RPMI7951 (cell line): ENCODE results near the gene GPRC5C. TPM values are rescaled to one million over a fixed set of nuclear protein-coding genes. Genes with fewer than 3 reads are reported as not detected.

ENCODE experiments used
- DNase-seq: peaks from one replicate; pipeline ENCODE4 v3.0.0-alpha.2; 2012; ENCODE audit warnings: low read depth
- total RNA-seq: library from RNA; depleted of rRNA; stranded (reverse); fragments of >200 nt; shearing (Covaris generic); gene quantifications from 2 replicates; pipeline ENCODE4 v1.2.3, GENCODE V29; 2014

The GPRC5C gene
- total RNA-seq, 1 experiment from 2014 or later: 133 TPM

DNA sequence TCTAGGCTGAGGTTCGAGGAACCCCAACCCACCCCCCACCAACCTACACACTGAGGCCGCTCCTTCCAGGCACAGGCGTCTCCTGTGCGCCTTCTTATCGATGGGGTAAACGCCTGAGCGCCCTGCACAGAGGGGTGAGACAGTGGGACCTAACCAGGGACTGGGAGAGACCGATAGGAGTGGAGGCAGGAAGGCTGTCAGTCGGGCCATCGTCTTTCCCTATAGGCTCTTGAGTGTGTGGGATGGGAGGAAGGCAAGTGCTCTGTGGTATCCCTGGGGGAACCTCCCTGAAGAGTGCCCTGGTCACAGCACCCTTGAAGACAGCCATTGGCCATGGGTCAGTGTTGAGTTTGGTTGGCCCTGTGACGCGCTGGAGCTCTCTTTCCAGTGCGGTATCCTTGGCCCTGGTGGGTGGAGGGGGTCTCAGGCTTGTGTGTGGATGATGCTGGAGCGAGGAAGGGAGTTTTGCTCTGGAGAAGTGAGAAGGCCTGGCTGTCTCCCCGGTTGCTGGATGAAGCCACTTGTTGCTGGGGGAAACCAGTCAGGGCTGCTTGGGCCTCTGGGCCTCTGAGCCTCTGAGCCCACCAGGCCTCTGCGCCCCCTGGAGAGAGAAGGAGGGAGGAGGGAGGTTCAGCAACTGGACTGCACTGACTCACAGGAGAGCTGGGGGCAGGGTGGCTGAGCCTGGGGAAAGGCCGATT is 1.7 kb downstream of the GPRC5C start:
- DNase-seq: peak; percentile 69

DNA sequence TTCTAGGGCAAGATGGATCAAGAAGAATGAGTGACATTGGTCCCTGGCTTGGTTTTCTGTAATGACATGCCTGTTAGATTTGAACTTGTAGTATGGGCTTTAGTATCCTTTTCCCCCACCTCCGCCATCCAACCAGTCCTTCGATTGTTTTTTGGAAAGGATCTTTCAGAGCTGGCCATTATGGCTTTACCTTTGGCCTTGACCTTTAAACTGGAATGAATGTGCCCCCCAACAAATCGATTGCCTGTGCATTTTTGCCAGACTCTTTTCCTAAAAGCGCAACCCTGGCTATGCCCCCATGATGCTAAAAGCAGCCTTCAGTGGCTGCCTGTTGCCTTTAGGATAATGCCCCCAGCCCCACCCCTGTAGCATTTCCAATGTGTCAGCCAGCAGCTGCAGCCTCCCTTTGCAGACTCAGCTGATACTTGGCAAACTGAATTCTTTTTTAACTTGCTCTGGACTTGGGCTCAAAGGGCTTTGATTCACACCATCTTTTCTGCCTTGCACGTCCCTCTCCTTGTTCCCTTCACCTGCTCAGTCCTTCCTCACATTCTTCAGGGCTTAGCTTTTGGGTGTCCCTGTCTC is 4.0 kb downstream of the GPRC5C start:
- no peak for DNase-seq

DNA sequence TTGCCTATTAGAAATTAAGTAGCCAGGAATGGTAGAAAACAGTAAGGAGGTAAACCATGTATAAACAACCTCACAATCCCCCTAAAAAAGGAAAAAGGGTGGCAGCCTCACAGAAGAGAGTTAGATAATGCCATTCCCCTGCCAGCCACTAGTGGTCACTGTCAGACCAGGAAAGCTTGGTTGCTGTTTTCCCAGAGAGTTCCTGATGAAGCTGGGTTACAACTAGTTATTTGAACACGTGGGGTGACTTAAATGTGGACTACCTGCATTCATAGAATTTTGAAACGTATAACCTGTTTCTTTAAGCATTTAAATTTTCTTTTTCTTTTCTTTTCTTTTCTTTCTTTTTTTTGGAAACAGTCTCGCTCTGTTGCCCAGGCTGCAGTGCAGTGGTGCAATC is 5.8 kb downstream of the GPRC5C start:
- DNase-seq: no peak

DNA sequence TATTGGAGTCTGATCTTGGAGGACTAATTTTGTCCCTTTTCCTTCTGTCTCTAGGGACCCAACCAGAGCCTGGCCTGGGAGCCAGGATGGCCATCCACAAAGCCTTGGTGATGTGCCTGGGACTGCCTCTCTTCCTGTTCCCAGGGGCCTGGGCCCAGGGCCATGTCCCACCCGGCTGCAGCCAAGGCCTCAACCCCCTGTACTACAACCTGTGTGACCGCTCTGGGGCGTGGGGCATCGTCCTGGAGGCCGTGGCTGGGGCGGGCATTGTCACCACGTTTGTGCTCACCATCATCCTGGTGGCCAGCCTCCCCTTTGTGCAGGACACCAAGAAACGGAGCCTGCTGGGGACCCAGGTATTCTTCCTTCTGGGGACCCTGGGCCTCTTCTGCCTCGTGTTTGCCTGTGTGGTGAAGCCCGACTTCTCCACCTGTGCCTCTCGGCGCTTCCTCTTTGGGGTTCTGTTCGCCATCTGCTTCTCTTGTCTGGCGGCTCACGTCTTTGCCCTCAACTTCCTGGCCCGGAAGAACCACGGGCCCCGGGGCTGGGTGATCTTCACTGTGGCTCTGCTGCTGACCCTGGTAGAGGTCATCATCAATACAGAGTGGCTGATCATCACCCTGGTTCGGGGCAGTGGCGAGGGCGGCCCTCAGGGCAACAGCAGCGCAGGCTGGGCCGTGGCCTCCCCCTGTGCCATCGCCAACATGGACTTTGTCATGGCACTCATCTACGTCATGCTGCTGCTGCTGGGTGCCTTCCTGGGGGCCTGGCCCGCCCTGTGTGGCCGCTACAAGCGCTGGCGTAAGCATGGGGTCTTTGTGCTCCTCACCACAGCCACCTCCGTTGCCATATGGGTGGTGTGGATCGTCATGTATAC is 8.0 kb downstream of the GPRC5C start:
- DNase-seq: no peak

DNA sequence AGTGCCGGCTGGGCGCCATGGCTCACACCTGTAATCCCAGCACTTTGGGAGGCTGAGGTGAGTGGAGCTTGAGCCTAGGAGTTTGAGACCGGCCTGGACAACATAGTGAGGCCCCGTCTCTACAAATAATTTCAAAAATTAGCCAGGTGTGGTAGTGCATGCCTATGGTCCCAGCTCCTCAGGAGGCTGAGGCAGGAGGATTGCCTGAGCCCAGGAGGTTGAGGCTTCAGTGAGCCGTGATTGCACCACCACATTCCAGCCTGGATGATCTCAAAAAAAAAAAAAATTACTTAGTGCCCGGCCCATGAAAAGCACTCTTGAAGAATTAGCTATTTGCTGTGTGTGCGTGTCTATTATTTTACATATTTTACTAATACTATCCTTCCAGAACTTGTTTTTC is 9.6 kb downstream of the GPRC5C start:
- no peak for DNase-seq

DNA sequence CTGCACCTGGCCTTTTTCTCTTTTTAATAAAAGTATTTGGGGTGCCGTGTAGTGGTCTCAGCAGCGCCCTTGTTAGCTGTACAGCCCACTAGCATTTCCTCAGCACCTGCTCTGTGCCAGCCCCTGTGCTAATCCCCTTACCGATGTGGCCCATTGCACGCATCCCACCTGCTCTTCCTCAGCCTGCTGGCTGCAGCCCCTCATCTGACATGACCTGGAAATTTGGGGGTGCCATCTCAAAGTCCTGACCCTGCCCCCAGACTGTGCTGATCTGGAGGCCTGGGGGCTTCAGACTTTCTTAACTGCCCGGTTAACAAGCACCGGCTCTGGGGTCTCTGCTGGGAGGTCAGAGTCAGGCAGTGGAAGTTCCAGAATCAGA is 10.4 kb downstream of the GPRC5C start:
- no peak for DNase-seq

DNA sequence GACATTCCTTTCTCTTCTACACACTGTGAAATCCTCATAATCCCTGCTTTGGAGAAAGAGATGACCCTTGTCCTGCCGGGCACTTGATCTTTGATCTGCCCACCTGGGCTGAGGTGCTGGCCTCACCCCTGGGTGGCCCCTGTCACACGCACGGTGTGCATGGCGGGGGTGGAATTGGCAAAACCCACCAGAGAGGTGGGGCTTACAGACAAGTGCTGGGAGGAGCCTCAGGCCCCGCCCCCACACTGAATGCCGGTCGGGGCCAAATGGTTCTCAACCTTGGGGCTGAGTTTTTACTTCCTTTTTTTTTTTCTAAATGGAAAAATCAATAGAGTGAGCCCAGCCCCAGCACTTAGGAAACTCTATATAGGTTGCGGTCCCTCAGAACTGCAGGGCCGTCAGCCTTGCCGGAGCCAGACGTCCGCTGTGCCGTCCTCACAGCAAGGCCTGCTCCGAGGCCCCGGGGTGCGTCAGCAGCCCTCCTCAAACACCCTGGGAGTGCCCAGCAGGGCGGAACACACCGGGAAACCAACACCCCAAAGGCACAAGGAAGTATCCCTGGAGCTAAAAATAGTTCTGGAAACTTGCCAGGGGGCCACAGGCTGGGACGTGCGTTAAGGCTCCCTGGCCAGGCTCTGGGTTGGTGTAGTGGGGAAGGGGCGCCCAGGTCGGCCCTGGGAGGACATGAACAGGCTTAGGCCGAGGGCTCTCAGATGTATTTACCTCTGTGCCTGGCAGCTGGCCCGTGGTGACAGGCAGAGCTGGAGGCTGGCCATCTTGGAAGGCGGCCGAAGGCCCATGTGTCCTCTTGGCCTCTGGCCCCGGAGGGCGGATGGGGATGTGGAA is 11.0 kb downstream of the GPRC5C start:
- peak; percentile 78 for DNase-seq

DNA sequence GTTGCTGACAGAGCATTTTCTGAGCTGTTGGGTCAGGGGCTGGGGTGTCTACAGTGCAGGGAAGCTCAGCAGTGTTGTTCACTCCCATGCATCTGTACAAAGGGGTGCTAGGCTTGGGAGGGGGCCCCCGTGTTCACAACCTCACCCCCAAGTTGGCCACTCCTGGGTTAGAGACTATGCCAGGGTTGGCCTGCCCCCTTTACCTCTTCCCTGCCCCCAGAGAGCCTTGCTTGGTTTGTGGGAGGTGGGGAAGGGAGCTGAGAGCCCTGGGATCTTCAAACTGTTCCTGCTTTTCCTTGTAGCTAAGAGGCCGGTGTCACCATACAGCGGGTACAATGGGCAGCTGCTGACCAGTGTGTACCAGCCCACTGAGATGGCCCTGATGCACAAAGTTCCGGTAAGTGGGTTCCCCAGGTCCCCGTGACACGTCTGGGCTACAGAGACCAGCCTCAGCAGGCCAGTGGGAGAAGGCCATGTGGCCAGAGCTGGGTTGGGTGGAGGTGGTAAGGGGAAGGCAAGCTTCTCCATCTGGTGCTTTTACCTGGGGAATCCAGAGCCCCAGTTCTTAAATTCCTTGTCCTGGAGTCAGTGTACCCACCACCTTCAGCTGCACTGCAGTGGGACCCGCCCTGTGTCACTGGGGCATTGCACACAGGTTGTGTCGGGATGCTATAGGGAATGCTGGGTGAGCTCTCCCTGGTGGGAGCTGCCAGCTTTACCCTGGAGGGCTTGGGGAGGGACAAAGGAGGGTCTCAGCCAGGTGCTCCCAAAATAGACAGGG is 11.8 kb downstream of the GPRC5C start:
- DNase-seq: no peak

DNA sequence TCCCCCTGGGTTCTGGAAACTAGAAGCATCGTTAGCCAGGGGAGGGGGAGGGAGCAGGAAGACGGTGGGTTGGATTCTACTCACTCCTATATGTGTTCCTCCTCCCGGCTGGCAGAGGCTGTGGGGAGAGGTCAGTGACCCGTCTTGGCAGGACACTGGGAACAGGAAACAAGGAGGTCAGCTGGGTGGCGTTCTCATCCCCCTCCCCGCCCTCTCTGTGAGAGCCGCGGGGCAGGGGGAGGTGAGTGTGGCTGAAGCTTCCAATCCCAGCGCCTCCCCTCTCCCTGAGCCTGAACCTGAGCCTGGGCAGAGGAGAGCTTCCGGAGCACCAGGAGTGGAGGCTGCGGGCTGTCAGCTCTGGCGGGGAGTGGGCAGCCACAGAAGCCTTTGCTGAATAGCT is 12.5 kb downstream of the GPRC5C start:
- DNase-seq: peak; percentile 68

DNA sequence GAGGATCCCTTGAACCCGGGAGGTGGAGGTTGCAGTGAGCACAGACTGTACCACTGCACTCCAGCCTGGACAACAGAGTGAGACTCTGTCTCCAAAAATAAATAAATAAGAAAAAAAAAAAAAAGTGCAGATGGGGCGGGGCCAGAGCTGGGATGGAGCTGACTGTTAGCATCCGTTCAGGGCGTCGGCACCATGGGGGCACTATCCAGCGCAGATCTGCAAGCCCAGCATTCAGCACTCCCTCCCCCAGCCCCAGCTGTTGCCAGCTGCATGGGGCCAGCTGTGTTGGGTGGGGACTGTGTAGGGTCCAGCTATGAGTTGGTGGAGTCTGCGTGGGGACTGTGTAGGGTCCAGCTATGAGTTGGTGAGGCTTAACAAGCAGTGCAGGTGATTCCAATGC is 13.3 kb downstream of the GPRC5C start:
- DNase-seq: no peak

DNA sequence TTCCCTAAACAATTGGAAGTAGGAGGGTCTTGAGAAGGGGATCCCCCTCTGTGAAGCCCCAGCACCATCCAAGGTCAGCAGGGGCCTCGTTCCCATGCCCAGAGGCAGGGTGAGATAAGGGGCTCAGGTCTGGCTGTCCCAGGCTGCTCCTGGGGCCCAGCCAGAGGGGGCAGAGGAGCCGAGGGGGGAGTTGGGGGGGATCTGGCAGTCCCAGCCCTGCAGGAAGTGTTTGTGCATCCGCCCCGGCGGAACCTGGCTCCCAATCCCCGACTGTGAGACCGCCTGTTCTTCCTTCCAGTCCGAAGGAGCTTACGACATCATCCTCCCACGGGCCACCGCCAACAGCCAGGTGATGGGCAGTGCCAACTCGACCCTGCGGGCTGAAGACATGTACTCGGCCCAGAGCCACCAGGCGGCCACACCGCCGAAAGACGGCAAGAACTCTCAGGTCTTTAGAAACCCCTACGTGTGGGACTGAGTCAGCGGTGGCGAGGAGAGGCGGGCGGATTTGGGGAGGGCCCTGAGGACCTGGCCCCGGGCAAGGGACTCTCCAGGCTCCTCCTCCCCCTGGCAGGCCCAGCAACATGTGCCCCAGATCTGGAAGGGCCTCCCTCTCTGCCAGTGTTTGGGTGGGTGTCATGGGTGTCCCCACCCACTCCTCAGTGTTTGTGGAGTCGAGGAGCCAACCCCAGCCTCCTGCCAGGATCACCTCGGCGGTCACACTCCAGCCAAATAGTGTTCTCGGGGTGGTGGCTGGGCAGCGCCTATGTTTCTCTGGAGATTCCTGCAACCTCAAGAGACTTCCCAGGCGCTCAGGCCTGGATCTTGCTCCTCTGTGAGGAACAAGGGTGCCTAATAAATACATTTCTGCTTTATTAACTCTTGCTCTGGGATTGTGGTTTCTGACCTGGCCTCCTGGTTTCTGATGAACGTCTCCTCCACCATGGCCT is 14.9 kb downstream of the GPRC5C start:
- no peak for DNase-seq

DNA sequence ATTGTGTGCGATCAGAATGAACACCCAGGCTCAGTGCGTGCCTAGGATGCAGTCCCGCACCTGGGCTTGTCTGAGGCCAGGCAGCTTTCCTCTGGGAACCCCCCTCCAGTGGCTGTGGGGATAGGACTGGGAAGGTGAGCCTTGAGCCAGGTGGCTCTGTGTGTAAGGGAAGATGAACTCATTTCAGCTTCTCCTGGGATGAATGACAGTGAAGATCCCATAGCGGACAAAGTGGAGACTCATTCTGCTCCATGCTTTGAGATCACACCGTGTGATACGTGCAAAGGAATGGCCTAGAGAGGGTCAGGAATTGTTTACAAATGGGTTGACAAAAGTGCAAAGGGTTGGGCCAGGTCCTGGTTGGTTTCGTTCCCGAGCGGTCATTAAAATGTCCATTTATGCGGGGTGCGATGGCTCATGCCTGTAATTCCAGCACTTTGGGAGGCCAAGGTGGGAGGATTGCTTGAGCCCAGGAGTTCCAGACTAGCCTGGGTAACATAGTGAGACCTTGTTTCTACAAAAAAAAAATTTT is 15.8 kb downstream of the GPRC5C start:
- DNase-seq: no peak

DNA sequence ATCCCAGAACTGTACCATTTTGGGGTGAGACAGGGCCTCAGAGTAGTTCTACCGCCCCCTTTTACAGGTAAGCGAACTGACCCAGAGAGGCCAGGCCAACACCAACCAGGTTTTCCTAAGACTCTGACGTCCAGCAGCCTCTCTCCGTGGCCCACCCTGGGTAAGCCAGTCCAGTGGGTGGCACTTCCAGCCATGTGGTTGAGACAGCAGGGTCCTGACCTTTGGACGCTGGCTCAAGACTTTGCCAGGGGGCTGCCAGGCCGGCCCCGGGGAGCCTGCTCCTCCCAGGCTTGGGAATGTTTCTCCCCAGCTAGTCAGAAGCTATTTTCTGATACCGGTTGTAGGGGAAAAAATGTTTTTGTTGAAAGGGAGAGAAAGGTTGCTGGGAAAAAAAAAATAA is 16.9 kb downstream of the GPRC5C start:
- no peak for DNase-seq

DNA sequence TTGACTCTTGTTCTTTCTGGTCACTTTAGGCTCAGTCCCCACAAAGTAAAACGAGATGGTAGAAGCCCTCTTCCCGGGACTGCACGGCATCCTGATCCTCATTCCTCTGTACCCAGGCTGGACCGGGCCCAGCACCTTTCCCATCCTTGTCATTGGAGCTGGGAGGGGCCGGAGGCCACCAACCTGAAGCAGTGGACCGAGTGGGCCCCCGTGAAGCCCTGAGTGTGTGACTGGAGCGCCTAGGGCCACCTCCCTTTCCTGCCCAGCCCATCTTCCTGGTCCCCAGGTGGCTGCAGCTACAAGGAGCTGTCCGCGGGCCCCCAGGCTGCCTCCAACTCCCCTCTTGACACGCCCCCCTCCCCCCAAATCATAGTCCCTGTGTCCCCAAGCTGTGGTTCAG is 17.4 kb downstream of the GPRC5C start:
- no peak for DNase-seq

DNA sequence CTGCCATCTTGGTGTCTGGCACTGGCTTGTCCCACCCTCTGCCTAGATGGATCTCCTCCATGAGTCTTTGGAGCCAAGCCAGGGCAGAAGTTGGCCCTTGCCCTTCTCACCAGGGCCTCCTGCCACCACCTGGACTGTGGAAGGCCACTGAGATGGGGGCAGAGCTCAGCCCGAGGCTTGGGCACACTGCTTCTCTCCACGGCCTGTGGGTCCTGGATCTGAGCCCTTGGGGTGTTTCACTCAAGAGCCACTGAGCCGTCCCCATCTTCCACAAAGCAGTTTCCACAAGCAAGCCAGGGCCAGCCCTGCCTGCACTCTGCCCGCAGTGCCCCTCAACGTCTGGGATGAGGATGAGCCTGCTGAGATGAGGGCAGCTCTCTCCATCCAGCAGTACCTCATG is 17.9 kb downstream of the GPRC5C start:
- no peak for DNase-seq

DNA sequence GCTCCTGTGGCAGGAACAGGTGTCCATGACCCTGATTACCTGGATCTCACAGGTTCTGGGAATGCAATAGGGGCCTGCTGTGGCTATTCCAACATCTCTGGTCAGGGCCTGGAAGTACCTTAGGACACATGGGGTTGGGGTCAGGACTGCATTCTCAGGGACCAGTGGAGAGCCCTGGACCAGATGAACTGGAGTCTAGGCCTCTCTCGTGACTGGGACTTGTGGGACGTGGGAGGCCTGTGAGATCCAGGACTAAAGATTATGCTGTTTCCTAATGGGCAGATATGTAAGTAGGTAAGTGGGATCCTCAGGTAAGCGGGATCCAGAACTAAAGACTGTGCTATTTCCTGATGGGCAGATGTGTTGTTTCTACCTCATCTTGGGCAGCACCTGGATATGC is 18.3 kb downstream of the GPRC5C start:
- DNase-seq: no peak

DNA sequence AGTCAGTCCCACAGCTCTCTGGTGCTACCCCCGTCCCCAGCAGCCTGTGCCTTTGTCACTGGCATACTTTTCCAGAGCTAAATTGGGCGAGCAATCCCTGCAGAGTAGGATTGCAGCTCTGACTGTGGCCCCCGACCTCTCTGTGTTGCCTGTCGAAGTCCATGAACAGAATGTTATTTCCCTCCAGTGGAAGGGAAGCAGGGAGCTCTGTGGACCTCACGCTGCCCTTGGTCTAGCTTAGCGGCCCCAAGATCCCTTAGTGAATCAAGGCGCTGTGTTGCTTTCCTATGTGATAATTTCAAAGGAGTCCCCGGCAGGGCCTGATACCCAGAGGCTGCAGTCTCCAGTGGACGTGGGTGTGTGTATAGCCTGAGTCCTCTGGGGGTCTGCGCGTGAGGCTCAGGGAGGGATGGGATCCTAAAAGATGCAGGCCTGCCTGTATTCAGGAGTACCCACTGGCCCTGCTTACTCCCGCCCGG is 19.1 kb downstream of the GPRC5C start:
- no peak for DNase-seq

DNA sequence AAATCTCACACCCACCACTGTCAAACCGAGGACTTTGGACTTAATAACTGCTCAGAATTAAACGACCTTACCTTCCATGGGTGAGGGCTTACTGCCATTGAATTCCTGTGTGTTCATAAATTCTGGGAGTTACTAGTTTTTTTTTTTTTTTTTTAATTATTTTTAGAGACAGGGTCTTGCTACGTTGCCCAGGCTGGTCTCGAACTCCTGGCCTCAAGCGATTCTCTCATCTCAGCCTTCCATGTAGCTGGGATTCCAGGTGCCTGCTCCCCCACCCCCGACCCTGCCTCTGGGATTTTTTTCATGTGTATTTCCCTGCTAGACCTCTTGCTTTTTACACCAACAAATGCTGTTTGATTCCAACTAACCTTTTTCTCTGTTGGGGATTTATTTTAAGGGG is 19.7 kb downstream of the GPRC5C start:
- DNase-seq: no peak

DNA sequence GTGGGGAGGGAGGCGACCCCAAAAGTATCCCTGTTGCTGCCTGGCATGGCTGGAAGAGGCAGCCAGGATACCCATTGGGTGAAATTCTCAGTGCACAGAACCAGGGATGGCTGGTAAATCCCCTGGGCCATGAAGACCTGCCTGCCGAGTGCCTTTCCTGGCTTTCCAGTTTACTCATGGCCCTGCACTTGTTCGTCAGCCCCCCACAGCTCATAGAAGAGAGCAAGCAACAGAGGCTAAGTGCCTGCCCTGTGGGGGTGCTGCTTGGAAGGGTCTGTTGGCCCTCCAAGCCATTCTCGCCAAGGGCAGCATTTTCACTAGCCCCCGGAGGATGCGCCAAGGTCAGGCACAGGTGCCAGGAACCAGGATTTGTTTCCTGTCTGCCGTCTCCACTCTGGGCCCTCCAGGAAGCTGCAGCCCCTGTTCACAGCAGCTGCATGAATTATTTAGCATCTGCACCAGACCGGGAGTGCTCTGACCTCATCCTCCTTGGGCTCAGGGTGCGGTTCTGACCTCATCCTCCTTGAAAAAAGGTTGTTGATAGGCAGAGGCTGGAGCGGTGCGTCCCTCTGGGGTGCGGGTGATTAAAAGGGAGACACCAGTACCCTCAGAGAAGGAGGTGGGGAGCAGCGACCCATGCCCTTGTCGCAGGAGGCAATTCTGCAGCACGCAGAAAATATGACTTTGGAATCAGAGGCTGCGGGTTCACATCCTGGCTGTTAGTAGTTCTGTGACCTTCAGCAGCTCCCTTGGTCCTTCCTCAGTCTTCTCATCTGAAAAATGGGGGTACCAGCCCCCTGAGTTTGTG is 20.3 kb downstream of the GPRC5C start:
- DNase-seq: no peak
